ENCODE measurements around the gene EIF5A. TPM values are rescaled to one million over a fixed set of nuclear protein-coding genes. Genes with fewer than 3 reads are reported as not detected.

Gene EIF5A
- total and polyA plus RNA-seq, 2 of the 8 experiments (the other 6 are each of a cell fraction or from before 2014, with no cell fraction given), result 717 to 1,172 TPM

GRCh38 chr17:7281074-7281952 lies 26.1 kb upstream of the EIF5A start, which contains the start of gene SLC2A4 (continued):
- TF ChIP-seq, protein P1, sequence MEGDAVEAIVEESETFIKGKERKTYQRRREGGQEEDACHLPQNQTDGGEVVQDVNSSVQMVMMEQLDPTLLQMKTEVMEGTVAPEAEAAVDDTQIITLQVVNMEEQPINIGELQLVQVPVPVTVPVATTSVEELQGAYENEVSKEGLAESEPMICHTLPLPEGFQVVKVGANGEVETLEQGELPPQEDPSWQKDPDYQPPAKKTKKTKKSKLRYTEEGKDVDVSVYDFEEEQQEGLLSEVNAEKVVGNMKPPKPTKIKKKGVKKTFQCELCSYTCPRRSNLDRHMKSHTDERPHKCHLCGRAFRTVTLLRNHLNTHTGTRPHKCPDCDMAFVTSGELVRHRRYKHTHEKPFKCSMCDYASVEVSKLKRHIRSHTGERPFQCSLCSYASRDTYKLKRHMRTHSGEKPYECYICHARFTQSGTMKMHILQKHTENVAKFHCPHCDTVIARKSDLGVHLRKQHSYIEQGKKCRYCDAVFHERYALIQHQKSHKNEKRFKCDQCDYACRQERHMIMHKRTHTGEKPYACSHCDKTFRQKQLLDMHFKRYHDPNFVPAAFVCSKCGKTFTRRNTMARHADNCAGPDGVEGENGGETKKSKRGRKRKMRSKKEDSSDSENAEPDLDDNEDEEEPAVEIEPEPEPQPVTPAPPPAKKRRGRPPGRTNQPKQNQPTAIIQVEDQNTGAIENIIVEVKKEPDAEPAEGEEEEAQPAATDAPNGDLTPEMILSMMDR (IDR thresholded peaks at IDR 0.05; ENCODE audit: control extremely low read depth in 1 of 3, insufficient read depth in 1 of 3, low read depth in 1 of 3, low read length in 3 of 3), result no peak
- TF ChIP-seq GABPA (IDR thresholded peaks at IDR 0.05; ENCODE audit: borderline replicate concordance, insufficient read depth, low read length), result no peak
- TF ChIP-seq CBX5 (IDR thresholded peaks at IDR 0.05; ENCODE audit: low read depth, low read length), result no peak
- TF ChIP-seq FOSL1 (IDR thresholded peaks at IDR 0.05; ENCODE audit: insufficient read depth, low read depth, low read length), result no peak
- TF ChIP-seq GTF2F1 (IDR thresholded peaks at IDR 0.05; ENCODE audit: borderline replicate concordance, low read depth, low read length), result no peak
- no peak for TF ChIP-seq JUN (IDR thresholded peaks at IDR 0.05; ENCODE audit: low read depth, low read length)
- TF ChIP-seq TAF1 (IDR thresholded peaks at IDR 0.05; ENCODE audit: low read depth, low read length), result 0 out of 2 replicates have a peak, but pooled peaks have one; percentile 2
- TF ChIP-seq CTBP2 (IDR thresholded peaks at IDR 0.05; ENCODE audit: borderline replicate concordance, insufficient read depth, insufficient read length, low read length), result no peak
- TF ChIP-seq RFX5 (IDR thresholded peaks at IDR 0.05; ENCODE audit: borderline replicate concordance, low read depth, low read length), result no peak
- no peak for TF ChIP-seq EGR1 (IDR thresholded peaks at IDR 0.05; ENCODE audit: borderline replicate concordance, low read depth, low read length)
- TF ChIP-seq TAF7 (optimal IDR thresholded peaks at IDR 0.05; ENCODE audit: borderline replicate concordance, low read depth, low read length), result no peak
- TF ChIP-seq ZNF274 (IDR thresholded peaks at IDR 0.05; ENCODE audit: borderline replicate concordance, extremely low read depth, low read length), result no peak
- TF ChIP-seq SP4 (IDR thresholded peaks at IDR 0.05; ENCODE audit: low read length), result peak; percentile 95
- TF ChIP-seq RAD21 (IDR thresholded peaks at IDR 0.05 in 1 of 2, conservative IDR thresholded peaks at IDR 0.05 in 1 of 2; ENCODE audit: low read depth in 2 of 2, low read length in 2 of 2), result no peak
- no peak for TF ChIP-seq HDAC6 (IDR thresholded peaks at IDR 0.05; ENCODE audit: low read depth, low read length)
- TF ChIP-seq CREB1 (IDR thresholded peaks at IDR 0.05), result peak; percentile 48; the same call in 1 of the 2 replicates
- no peak for TF ChIP-seq CBX8 (IDR thresholded peaks at IDR 0.05; ENCODE audit: borderline replicate concordance, low read depth, low read length)
- TF ChIP-seq SUZ12 (IDR thresholded peaks at IDR 0.05; ENCODE audit: low read length), result no peak
- TF ChIP-seq SIN3A (conservative IDR thresholded peaks at IDR 0.05 in 1 of 2, IDR thresholded peaks at IDR 0.05 in 1 of 2; ENCODE audit: low read depth in 1 of 2, low read length in 2 of 2), result peak; percentile 44 to 60; a peak in 2 of 4 replicates
- TF ChIP-seq EZH2 (IDR thresholded peaks at IDR 0.05; ENCODE audit: low read depth, low read length, severe bottlenecking), result no peak

Data from H1 (cell line).